ENCODE results near the gene TLK2. TPM values are rescaled to one million over a fixed set of nuclear protein-coding genes. Genes with fewer than 3 reads are reported as not detected.

Gene TLK2
- polyA plus RNA-seq, 2 of the 4 experiments (the other 2 are of a cell fraction) = 30.4 to 68.7 TPM

- TF ChIP-seq, protein P1, sequence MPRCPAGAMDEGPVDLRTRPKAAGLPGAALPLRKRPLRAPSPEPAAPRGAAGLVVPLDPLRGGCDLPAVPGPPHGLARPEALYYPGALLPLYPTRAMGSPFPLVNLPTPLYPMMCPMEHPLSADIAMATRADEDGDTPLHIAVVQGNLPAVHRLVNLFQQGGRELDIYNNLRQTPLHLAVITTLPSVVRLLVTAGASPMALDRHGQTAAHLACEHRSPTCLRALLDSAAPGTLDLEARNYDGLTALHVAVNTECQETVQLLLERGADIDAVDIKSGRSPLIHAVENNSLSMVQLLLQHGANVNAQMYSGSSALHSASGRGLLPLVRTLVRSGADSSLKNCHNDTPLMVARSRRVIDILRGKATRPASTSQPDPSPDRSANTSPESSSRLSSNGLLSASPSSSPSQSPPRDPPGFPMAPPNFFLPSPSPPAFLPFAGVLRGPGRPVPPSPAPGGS (IDR thresholded peaks at IDR 0.05) = no peak
- no peak for TF ChIP-seq EHF (CRISPR knock-in tag; IDR thresholded peaks at IDR 0.05)
- TF ChIP-seq, protein P2, sequence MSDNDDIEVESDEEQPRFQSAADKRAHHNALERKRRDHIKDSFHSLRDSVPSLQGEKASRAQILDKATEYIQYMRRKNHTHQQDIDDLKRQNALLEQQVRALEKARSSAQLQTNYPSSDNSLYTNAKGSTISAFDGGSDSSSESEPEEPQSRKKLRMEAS (IDR thresholded peaks at IDR 0.05) = no peak
- no peak for TF ChIP-seq ATOH8 (CRISPR knock-in tag; IDR thresholded peaks at IDR 0.05; ENCODE audit: low read depth)
- TF ChIP-seq USF2 (IDR thresholded peaks at IDR 0.05) = no peak
- no peak for TF ChIP-seq TP53 (CRISPR knock-in tag; IDR thresholded peaks at IDR 0.05)
- no peak for TF ChIP-seq PHF8 (IDR thresholded peaks at IDR 0.05; ENCODE audit: borderline replicate concordance, low read depth)
- no peak for TF ChIP-seq MYC (IDR thresholded peaks at IDR 0.05; ENCODE audit: borderline replicate concordance, low read length)
- TF ChIP-seq CHD2 (IDR thresholded peaks at IDR 0.05; ENCODE audit: low read length, partially characterized antibody) = no peak
Observed at GRCh38 chr17:62595484-62595883, 116.9 kb downstream of the TLK2 start (continued).

DNA sequence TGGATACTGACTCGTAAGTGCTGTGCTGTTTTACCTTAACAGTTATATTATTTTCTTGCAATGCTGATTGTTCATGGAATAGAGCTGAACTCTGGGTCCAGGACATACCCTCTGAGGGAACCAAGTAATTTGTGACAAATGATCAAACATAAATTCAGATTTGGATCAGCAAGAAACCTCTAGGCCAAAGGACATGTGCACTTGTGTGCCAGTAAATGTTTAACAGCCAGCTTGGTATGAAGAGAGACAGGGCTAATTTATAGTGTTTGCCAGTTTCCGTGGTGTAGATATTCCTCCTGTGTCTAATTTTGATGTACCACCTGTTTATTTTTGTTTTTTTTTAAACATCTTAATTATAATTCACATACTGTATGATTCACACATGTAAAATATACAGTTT is 118.0 kb downstream of the TLK2 start:
- CTCF ChIA-PET = interaction anchor here (0.6 to 1.5 kb wide), 4 partner anchors 10 to 46 kb away, joined by 3 read pairs; no protein-coding TSS in a partner anchor
- FAIRE-seq = no peak

More for the DNA sequence above, 118.0 kb downstream of the TLK2 start:
- no peak for TF ChIP-seq RNF2 (IDR thresholded peaks at IDR 0.05; ENCODE audit: borderline replicate concordance, low read depth)
- no peak for TF ChIP-seq CBX2 (IDR thresholded peaks at IDR 0.05; ENCODE audit: borderline replicate concordance, low read depth)
- no peak for TF ChIP-seq HDAC2 (IDR thresholded peaks at IDR 0.05)
- TF ChIP-seq, protein P3, sequence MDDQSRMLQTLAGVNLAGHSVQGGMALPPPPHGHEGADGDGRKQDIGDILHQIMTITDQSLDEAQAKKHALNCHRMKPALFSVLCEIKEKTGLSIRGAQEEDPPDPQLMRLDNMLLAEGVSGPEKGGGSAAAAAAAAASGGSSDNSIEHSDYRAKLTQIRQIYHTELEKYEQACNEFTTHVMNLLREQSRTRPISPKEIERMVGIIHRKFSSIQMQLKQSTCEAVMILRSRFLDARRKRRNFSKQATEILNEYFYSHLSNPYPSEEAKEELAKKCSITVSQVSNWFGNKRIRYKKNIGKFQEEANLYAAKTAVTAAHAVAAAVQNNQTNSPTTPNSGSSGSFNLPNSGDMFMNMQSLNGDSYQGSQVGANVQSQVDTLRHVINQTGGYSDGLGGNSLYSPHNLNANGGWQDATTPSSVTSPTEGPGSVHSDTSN (IDR thresholded peaks at IDR 0.05) = no peak
- TF ChIP-seq MYC (IDR thresholded peaks at IDR 0.05; ENCODE audit: borderline replicate concordance, low read length) = no peak
- TF ChIP-seq HEYL (CRISPR knock-in tag; IDR thresholded peaks at IDR 0.05) = no peak
- no peak for TF ChIP-seq BHLHE40 (IDR thresholded peaks at IDR 0.05; ENCODE audit: low read depth, low read length)
- no peak for TF ChIP-seq KDM5A (IDR thresholded peaks at IDR 0.05)
- TF ChIP-seq POLR2AphosphoS2 (conservative IDR thresholded peaks at IDR 0.05; ENCODE audit: low read length) = no peak
- TF ChIP-seq JUNB (IDR thresholded peaks at IDR 0.05) = no peak
- TF ChIP-seq, protein P4, sequence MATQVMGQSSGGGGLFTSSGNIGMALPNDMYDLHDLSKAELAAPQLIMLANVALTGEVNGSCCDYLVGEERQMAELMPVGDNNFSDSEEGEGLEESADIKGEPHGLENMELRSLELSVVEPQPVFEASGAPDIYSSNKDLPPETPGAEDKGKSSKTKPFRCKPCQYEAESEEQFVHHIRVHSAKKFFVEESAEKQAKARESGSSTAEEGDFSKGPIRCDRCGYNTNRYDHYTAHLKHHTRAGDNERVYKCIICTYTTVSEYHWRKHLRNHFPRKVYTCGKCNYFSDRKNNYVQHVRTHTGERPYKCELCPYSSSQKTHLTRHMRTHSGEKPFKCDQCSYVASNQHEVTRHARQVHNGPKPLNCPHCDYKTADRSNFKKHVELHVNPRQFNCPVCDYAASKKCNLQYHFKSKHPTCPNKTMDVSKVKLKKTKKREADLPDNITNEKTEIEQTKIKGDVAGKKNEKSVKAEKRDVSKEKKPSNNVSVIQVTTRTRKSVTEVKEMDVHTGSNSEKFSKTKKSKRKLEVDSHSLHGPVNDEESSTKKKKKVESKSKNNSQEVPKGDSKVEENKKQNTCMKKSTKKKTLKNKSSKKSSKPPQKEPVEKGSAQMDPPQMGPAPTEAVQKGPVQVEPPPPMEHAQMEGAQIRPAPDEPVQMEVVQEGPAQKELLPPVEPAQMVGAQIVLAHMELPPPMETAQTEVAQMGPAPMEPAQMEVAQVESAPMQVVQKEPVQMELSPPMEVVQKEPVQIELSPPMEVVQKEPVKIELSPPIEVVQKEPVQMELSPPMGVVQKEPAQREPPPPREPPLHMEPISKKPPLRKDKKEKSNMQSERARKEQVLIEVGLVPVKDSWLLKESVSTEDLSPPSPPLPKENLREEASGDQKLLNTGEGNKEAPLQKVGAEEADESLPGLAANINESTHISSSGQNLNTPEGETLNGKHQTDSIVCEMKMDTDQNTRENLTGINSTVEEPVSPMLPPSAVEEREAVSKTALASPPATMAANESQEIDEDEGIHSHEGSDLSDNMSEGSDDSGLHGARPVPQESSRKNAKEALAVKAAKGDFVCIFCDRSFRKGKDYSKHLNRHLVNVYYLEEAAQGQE (IDR thresholded peaks at IDR 0.05) = no peak
- no peak for TF ChIP-seq HOXB13 (CRISPR knock-in tag; IDR thresholded peaks at IDR 0.05; ENCODE audit: low read depth)
- no peak for TF ChIP-seq MAZ (IDR thresholded peaks at IDR 0.05; ENCODE audit: borderline replicate concordance, low read depth, low read length)
- no peak for TF ChIP-seq PHF8 (IDR thresholded peaks at IDR 0.05; ENCODE audit: borderline replicate concordance, low read depth)
- TF ChIP-seq RCOR1 (IDR thresholded peaks at IDR 0.05; ENCODE audit: low read depth, low read length) = no peak
- TF ChIP-seq FOXS1 (CRISPR knock-in tag; IDR thresholded peaks at IDR 0.05) = no peak
- no peak for TF ChIP-seq CHD4 (IDR thresholded peaks at IDR 0.05; ENCODE audit: borderline replicate concordance)
- no peak for TF ChIP-seq HOXA7 (CRISPR knock-in tag; IDR thresholded peaks at IDR 0.05)
- TF ChIP-seq JUN (IDR thresholded peaks at IDR 0.05) = no peak
- TF ChIP-seq TFCP2L1 (CRISPR knock-in tag; IDR thresholded peaks at IDR 0.05) = no peak
- H3K4me3 ChIP-seq = no peak overlapping the region
- 0 out of 3 replicates have a peak, but pooled peaks cover 3% of the 10 kb centered on the region for H3K4me1 ChIP-seq
- WGBS (ENCODE audit: missing lambda C conversion rate) = 96% methylated on average over 2 of the region's 2 CpGs
- DNase-seq (ENCODE audit: low read depth in 1 of 2, low spot score in 1 of 2) (no peak), ATAC-seq (no peak)
- H3K27ac ChIP-seq = no peak overlapping the region
- no peak overlapping the region for H3K4me2 ChIP-seq
- H3K9me3 ChIP-seq = no peaks in the 10 kb centered on the region
- POLR2A ChIA-PET = no interaction called here
